Myometrial cell (primary cell): ENCODE measurements around the gene ANAPC13. TPM values are rescaled to one million over a fixed set of nuclear protein-coding genes. Genes with fewer than 3 reads are reported as not detected.

Experiments used
- total RNA-seq: library from RNA; depleted of rRNA; stranded (reverse); fragments of >200 nt; gene quantifications from 2 replicates; pipeline ENCODE4 v1.2.3, GENCODE V29; 2015

ANAPC13 gene
- total RNA-seq, result 69.5 and 93.2 TPM in 2 replicates

GRCh38 chr3:134485718-134486576, at the start of gene ANAPC13, which contains the start of gene CEP63:
Gene ANAPC13, minus strand, starts transcription at chr3:134485985. Its CDS starts 3,081 bp downstream, at chr3:134482904.
Gene CEP63, plus strand, starts transcription at chr3:134486057. Its CDS starts 9,264 bp downstream, at chr3:134495321.

Other genes starting within 250 kb of the ANAPC13 start
- gene RYK, start 235.1 kb downstream of the ANAPC13 start, total RNA-seq, result 57.4 and 71.1 TPM in 2 replicates
- gene AMOTL2, start 111.5 kb downstream of the ANAPC13 start, total RNA-seq, result 105 and 107 TPM in 2 replicates
- gene CEP63, start 72 bp upstream of the ANAPC13 start, total RNA-seq, result 17.6 and 17.9 TPM in 2 replicates
- 0.89 TPM in 1 of 2 replicates, not detected in the other for gene KY, start 165.0 kb upstream of the ANAPC13 start, total RNA-seq